Lung microvascular endothelial cell (primary cell): ENCODE results near the gene STAC3. TPM values are rescaled to one million over a fixed set of nuclear protein-coding genes. Genes with fewer than 3 reads are reported as not detected.
"Not testable (repeated sequence)": the region's sequence is repeated elsewhere in the genome, so short reads cannot be mapped to it uniquely, and the experiment has no call there.

Source experiments
- DNase-seq, 2 donors: peaks; one replicate each; pipeline versions ENCODE4 v3.0.0 to v3.0.0-alpha.2; 2010; ENCODE audit warnings: low read depth in 2 of 2
- total RNA-seq: library from RNA; depleted of rRNA; stranded (reverse); fragments of >200 nt; gene quantifications from 2 replicates; pipeline ENCODE4 v1.2.1, GENCODE V29; 2014

Gene STAC3
- 0.22 and 0.40 TPM in 2 replicates for total RNA-seq

DNA sequence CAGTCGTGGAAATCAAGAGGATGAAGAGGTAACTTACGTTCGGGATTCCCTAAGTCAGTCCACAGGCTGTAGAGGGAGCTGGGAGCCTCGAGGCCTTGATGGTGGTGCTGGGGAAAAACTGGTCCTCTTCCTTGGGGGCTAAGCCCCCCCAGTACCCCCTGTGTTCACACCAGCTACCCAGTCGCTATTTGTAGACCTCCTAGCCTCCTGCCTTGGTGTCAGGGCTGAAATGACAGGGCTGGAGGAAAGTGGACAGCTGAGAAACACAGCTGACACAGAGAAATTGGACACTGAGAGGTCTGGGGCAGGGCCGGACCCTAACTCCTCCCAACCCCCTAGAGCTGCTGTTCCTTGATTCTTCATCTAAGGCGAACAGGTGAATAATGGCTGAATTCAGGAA is at the start of gene STAC3:
Gene STAC3 (minus strand): TSS at position 232 of the 400 bp plus-strand sequence. CDS start 1,551 bp downstream, outside the sequence.
- no peak for DNase-seq

DNA sequence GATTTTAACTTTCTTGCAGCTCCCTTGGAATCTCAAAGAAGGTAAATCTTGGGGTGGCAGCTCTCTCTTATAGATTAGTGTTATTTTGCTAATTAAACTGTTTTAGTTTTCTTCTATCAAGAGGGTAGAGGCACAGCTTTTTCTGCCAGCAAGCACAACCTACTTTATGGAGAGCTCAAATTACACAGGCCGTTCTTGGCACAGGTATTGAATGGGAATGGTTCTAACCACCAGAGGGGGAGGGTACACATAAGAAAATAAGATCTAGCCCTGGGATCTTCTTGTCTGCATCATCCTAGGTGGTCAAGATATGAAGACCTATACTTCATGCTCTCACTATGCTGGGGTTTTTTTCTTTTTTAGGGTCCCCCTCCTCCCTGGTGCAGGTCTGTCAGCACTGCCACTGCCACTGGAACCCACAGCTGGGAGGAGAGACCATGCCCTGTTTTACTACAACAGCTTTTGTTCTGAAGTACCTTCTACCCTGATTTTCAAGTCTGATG is 48.6 kb upstream of the STAC3 start:
- DNase-seq, result no peak

DNA sequence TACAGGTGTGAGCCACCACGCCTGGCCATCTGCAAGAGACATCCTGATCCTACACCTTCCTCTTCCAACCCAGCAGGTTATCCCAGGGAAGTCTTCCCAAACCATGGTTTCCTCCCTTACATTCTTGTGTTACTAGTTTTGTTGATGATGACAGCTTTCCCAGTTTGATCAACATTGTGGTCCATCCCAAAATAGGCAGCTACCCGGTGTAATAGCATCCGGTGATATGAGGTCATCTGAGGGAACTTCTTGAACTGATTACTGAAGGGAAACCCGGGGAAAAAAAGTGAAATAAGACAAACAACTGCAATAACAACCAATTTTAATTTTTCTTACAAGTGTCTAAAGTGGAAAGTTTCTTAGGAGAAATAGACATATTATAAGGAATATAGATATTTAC is 45.3 kb upstream of the STAC3 start:
- no peak for DNase-seq

DNA sequence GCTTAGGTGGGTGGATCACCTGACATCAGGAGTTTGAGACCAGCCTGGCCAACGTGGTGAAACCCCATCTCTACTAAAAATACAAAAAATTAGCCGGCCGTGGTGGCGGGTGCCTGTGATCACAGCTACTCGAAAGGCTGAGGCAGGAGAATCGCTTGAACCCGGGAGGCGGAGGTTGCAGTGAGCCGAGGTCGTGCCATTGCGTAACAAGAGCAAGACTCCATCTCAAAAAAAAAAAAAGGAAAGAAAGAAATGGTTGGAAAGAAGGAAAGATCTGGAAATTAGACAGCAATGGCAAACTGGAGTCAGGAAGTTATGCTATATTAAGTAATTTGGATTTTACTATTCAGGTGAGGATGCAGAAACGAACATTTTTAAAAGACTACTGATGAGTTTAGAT is 31.1 kb upstream of the STAC3 start:
- not testable (repeated sequence) for DNase-seq

DNA sequence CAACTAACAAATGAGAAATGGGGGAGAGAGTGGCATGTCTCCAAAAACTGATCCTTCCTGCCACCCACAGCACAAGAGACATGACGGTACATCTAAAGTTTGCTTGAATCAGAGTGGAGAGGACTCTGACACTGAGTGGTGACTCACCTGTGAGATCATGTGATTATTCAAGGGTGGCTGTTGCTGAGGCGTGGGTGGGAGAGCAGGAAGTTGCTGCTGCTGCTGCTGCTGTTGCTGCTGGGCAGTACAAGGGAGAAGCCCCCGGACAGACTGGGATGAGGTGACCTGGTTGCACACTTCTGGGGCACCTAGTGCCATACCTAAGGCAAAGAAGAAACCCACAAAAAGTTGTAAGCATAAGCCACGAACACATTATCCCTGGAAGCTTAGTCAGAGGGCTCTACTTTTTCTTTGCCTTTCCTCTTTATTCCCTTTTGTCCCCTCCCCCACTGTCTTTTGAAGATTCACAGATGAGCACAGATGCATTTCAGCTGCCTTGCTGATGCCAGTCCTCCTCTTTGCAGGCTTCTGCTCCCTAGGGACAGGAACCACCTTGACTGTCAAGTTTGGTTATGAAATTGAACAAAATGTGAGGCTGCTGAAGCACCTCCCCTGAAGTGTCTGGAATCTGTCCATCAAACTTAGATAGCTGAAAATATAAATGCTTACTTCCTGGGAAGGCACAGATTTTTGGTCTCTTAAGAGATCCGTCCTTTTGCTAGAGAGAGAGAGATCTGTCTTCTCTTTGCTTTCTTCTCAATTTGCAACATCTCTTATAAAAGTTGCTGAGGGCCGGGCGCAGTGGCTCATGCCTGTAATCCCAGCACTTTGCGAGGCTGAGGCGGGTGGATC is 29.4 kb upstream of the STAC3 start:
- peak; percentile 65 to 94 for DNase-seq

DNA sequence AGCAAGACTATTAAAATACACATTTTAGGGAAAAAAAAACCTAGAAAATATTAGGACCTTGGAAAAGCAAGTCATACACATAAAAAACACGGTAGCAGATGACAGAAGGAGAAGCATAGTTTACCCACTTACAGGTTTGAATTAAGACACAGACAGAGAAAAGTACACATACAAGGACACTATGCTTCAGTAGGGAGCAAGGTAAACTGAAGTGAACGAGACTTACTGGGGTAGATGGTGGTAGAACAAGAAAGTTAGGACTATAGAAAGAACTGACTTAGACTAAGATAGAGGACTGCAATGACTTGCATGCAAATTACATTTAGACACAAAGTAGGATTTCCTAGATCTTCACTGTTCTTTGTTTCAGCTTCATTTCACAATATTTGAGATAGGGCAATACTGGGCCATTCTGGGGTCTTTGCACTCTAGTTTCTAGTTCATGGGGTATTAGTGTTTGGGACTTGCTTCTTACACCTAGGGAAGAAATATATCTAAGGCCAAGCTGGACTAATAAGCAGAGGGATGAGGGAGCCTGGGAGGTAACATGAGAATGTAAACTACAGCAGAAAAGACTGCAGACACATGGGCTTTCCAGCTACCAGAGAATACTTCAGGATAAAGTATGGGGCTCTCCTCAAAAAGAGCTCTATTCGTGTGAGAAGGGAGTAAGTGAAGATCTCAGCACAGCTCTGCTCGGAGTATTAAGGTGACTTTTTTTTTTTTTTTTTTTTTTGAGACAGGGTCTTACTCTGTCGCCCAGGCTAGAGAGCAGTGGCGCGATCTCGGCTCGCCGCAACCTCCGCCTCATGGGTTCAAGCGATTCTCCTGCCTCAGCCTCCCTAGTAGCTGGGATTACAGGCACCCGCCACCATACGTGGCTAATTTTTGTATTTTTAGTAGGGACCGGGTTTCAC is 27.7 kb upstream of the STAC3 start:
- DNase-seq, result no peak

DNA sequence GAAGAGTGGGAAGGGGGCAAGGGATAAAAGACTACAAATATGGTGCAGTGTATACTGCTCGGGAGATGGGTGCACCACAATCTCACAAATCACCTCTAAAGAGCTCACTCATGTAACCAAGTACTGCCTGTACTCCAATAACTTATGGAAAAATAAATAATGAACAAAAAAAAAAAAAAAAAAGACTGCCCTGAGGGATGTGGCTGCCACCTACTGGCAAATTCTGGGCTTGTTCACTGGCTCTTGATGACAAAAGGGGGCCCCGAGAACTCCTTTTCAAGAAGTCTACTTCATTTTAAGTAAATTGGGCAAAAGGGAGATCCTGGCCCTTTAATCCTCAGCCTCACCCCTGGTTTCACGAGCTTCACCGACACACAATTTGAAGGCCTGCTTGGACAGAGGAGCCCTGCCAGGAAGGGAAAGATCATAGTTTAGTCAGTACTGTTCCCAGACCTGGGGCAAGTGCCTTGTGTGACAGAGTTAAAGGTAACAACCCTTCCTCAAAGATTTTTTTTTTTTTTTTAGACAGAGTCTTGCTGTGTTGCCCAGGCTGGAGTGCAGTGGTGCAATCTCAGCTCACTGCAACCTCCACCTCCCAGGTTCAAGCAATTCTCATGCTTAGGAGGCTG is 26.1 kb upstream of the STAC3 start:
- DNase-seq, result peak; percentile 62 to 66

DNA sequence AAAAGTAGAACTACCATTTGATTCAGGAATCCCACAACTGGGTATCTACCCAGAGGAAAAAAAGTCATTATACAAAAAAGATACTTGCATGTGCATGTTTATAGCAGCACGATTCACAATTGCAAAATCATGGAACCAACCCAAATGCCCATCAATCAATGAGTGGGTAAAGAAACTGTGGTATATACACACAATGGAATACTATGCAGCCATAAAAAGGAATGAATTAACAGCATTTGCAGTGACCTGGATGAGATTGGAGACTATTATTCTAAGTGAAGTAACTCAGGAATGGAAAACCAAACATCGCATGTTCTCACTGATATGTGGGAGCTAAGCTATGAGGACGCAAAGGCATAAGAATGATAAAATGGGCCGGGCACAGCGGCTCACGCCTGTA is 25.2 kb upstream of the STAC3 start:
- not testable (repeated sequence) for DNase-seq

DNA sequence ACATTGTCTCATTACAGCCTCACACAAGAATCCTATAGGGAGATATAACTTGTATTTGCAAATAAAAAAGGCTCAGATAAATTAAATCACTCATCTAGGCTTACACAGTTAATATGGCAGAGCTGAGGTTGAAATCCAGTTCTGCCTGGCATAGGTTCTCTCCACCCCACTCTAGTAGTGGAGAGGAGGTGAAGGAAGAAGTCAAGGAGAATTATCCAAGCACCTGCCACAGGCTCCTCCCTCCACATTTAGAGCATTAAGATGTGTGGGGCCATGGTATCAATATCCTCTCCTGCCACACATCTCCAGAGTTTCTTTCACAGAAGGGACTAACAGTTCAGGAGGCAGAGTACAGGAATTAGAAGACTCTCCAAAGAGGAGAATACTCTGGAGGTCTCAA is 22.5 kb upstream of the STAC3 start:
- no peak for DNase-seq

DNA sequence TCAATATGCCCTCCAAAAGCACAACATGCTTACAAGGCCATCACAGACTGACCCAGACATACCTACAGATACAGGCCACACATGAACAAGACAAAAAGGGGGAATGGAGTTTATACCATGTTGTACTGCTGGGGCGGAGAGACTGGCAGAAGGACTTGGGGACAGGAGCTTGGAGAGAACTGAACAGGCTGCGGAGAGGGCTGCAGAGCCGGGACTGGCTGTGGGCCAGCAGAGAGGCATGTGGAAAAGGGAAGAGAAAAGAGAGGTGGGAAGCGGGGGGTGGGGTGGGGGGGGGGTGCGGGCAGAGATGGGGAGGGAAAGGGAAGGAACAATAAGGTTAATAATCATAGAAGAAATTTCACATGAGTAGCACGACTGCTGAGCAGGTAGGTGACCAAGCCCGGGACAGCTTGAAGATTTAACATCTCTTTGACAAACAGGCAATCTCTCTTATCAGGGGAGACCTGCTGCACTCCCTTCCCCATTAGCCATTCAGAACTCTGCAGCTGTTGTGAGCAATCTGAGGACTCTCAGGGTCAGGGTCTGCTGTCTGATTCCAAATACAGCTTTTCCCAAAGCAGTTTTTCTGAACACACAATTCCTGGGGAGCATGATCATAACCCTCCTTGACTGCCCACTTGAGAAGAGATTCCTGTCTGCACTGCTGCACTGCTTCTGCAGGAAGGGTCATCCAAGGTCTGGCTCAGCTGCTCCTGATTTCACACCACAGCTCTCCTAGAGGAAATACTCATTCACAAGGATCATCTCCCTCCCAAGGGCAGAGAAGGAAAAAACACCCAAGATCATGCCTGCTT is 21.6 kb upstream of the STAC3 start:
- peak in 1 of 2 donors; percentile 70 for DNase-seq

DNA sequence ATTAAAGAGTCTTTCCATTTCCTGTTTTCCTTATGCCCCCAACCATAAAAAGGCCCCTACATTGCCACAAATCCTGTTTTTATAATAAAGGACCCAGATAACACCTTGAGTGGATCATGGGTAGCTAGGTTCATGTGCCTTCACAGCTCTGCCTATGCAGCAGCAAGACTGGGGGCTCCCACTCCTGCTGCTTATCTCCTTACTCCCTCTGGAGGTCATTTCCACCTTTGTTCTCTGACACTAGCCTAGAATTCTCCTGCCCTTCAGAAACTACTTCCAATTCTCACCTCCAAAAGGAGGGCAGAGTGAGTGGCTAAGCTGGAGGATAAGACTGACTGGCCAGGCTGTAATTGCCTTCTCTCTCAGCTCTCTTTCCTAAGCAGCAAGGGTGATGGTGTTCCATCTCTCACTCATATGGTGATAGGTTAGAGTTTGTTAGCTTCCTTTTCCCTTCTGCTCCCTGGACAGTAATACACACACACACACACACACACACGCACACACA is 20.0 kb upstream of the STAC3 start:
- peak in 1 of 2 donors; percentile 32 for DNase-seq

DNA sequence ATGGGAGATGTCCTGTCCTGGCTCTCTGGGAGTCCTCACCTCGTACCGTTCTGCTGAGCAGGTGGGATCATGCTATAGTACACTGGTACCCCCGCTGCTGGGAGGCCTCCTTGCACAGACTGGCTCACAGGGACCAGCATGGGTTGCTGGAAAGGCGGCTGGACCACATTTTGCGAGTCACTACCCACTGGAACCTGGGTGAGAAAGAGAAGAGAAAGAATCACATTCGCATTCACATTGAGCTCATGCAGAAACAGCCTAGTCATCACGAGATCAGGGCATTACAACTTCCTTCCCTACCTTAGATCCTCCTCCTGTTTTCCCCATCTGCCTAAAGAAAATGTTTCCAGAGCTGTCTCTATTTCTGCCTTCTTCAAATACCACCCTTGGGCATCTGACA is 17.3 kb upstream of the STAC3 start:
- peak in 1 of 2 donors; percentile 28 for DNase-seq

DNA sequence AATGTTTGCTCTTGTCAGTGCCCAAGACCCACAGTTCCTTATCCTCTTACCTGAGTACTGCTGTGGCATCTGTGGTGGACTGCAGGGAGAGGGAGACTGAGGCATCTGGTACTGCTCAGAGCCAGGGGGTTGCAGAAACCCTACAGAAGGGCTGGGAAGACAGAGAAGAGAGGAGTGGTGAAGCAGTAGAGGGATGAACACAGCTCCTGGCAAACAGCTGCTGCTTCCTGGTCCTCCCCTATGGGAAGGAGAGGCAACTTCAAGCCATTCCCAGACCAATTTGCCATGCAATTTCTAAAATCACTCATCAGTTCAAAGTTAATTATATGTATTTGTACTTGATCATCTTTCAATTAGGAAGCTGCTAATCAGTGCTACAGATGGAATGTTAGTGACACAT is 15.7 kb upstream of the STAC3 start:
- no peak for DNase-seq

DNA sequence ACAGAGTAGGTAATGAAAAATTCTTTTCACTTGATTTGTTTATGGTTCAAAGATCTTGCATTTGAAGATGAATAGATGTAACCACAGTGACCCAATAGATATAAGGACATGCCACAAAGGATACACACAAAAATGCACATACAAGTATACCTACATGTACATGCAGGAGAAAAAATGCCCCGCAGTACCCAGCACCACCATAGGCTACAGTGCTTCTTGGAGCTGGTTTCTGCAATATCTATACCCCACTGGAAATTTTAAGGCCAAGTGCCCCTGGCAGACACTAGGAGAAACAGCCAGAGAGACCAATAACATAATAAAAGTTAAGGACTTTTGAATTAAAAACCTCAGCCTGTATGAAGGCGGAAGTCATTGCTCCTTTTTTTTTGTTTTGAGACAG is 12.1 kb upstream of the STAC3 start:
- DNase-seq, result no peak

DNA sequence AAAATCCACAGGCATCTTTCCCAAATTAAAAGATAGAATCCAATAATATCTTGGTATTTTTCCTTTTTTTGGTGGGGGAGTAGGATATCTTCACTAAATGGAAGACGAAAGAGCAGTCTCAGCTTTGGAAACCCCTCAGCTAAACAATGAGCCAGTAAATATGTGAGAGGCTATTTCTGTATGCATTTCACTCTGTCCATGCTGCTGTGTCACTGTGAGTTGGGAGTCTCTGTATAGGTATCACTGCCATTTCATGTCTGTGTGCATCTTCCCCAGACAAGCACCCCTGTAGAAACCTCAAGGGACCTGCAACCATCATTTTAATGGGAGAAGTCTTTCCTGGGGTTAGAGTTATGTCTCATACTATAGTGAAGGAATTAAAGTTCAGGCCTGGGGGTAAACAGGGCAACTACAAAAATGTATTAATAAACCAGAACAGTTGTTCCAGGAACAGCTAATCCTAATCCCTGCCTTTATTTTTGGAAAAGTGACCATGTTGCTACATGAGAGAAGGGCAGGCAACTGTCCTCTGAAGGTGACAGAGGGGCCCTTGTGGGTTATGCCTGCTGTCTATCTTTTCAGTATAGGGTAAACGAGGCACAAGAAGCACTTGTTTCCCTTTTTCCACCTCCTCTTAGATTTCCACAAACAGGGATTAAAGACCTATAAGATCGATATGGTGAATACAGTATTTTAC is 11.3 kb upstream of the STAC3 start:
- DNase-seq, result no peak

DNA sequence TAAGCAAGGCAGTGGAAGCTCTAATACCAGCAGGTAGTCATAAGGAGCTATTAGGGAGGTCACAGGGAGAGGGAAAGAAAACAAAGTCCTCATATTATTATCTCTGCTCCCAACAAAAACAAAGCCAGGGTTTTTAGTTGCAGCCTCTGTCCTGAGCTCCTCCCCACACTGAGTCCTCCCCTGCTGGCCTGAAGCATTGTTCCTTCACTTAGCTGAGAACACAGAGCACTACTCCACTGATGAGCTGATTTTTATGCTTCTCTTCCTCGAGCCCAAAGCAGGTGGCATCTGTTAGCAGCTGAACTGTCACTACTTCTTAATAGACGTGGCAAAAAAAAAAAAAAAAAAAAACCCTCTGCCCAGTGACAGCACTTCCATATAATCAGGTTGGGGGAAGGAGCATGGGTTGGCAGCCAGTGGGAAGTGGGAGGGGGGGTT is 10.5 kb upstream of the STAC3 start:
- no peak for DNase-seq

DNA sequence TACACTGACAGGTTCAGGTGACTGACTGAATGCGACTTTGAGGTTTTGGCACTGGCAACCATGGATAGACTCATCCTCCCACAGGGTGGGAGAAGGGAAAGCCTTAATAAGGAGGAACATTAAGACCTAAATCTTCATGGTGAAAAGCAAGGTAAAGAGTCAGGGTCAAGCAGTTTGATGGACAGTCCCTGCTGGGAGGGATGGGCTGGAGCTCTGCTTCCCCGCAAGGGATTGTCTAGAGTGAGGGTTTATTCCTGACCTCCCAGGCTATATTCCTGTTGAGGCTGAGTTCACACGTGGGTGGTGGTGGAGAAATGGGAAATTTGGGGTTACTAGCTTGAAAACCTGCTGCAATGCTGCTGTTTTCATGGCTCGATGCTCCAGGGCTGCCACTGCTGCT is 9.4 kb upstream of the STAC3 start:
- no peak for DNase-seq

DNA sequence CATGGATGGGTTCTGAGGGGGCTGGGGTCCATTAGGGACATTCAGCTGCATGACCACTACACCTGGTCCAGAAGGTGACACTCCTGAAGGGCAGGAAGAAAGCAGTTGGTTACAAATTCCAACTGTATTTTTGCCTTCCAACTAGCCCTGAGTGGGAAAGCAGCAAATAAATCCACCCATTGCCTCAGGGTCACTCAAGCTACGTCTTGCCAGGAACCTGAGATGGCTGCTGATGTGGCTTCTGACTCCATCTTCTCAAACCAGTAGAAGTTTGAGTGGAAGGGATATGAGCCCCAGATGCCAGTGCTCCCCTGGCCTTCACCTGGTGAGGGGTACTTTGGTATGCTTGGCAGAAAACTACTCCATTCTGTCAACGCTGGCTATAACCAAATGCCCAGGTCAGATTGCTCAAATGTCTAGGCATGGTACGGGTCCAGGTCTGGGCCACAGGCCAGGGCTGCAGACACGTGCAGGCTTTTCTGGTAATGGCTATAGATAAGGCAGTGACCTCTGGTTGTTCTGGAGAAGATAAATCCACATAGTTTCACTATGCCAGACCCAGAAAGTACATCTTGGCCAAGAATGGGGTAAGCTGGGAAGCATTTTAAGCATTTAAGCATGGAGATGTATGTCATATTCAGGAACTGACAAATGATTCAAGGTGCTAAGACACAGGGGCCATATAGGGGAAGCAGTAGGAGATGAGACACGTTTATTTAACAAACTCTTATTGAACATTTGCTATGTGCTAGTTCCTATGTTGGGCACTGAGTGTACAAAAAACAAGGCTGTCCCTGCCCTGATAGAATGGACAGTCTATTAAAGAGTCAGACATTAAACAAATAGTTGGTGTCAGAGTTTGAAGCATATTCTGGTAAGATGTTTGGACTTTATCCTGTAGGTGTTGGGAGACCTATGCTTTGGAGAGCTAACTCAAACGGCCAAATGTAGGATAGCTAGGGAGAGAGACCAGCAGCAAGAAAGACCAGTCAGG is 8.3 kb upstream of the STAC3 start:
- DNase-seq, result no peak

DNA sequence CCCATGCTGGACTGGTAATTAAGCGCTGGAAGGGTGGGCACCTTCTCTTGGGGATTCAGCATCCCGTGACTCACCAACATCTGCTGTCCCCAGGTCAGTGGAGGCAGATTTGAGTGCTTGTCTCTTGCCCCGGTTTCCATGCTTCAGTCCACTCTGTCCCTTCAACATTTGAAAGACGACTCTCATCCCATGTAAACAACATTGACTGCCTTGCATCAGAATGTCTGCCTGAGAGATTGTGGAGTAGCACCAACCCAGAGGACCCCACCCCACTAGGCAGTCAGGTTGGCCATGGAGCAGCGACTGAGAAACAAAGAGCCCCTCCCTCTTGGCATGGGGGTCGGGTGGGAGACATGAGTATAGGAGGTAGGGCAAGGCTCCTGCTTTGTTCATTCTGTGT is 4.9 kb upstream of the STAC3 start:
- no peak for DNase-seq
